ENCODE data around the gene TSPAN18. TPM values are rescaled to one million over a fixed set of nuclear protein-coding genes. Genes with fewer than 3 reads are reported as not detected.

Gene TSPAN18
- total RNA-seq, 2 donors from 2014 or later = 2.0 to 7.7 TPM

- H3K36me3 ChIP-seq = no peaks in the 10 kb centered on the region
- ATAC-seq (ENCODE audit: insufficient number of reproducible peaks, low FRiP score, low read depth) = no peak
- DNase-seq (ENCODE audit: low spot score) = no peak
- no peak for TF ChIP-seq CTCF (IDR thresholded peaks at IDR 0.05)
- H3K4me3 ChIP-seq = no peak overlapping the region
- no peaks in the 10 kb centered on the region for H3K9me3 ChIP-seq
- no peaks in the 10 kb centered on the region for H3K4me1 ChIP-seq (ENCODE audit: control insufficient read depth in 1 of 2, low read depth in 2 of 2)
- H3K27ac ChIP-seq = no peak overlapping the region
- peaks cover 7% of the 10 kb centered on the region for H3K27me3 ChIP-seq (replicated peaks; ENCODE audit: insufficient read depth)
Measured at GRCh38 chr11:44959064-44959463, 232.3 kb downstream of the TSPAN18 start.

- Histone ChIP-seq H3K36me3 (no peaks in the 10 kb centered on the region), H3K27me3 (replicated peaks; ENCODE audit: insufficient read depth) (peaks cover 7% of the 10 kb centered on the region), H3K4me1 (ENCODE audit: control insufficient read depth in 1 of 2, low read depth in 2 of 2) (no peaks in the 10 kb centered on the region), H3K4me3 (no peak overlapping the region), H3K9me3 (no peaks in the 10 kb centered on the region), H3K27ac (no peak overlapping the region)
- DNase-seq (ENCODE audit: low spot score) = no peak
- no peak for ATAC-seq (ENCODE audit: insufficient number of reproducible peaks, low FRiP score, low read depth)
- TF ChIP-seq CTCF (IDR thresholded peaks at IDR 0.05) = no peak
Measured at GRCh38 chr11:44960200-44960845, 233.6 kb downstream of the TSPAN18 start.

GRCh38 chr11:44962464-44962863 lies 235.7 kb downstream of the TSPAN18 start:
- no peak for ATAC-seq (ENCODE audit: insufficient number of reproducible peaks, low FRiP score, low read depth)
- Histone ChIP-seq H3K9me3 (no peaks in the 10 kb centered on the region), H3K27ac (no peak overlapping the region), H3K36me3 (no peaks in the 10 kb centered on the region), H3K27me3 (replicated peaks; ENCODE audit: insufficient read depth) (no peaks in the 10 kb centered on the region), H3K4me1 (ENCODE audit: control insufficient read depth in 1 of 2, low read depth in 2 of 2) (no peaks in the 10 kb centered on the region), H3K4me3 (no peak overlapping the region)
- DNase-seq (ENCODE audit: low spot score) = no peak
- TF ChIP-seq CTCF (IDR thresholded peaks at IDR 0.05) = no peak

- no peak overlapping the region for H3K27ac ChIP-seq
- TF ChIP-seq CTCF (IDR thresholded peaks at IDR 0.05) = no peak
- DNase-seq (ENCODE audit: low spot score) (no peak), ATAC-seq (ENCODE audit: insufficient number of reproducible peaks, low FRiP score, low read depth) (no peak)
- no peaks in the 10 kb centered on the region for H3K4me1 ChIP-seq (ENCODE audit: control insufficient read depth in 1 of 2, low read depth in 2 of 2)
- no peak overlapping the region for H3K4me3 ChIP-seq
- H3K36me3 ChIP-seq = no peaks in the 10 kb centered on the region
- H3K9me3 ChIP-seq = no peaks in the 10 kb centered on the region
- H3K27me3 ChIP-seq (replicated peaks; ENCODE audit: insufficient read depth) = no peaks in the 10 kb centered on the region
Measured at GRCh38 chr11:44963136-44963535, 236.4 kb downstream of the TSPAN18 start.

GRCh38 chr11:44963948-44964347 lies 237.2 kb downstream of the TSPAN18 start:
- Histone ChIP-seq H3K9me3 (no peaks in the 10 kb centered on the region), H3K36me3 (no peaks in the 10 kb centered on the region), H3K4me3 (no peak overlapping the region), H3K4me1 (ENCODE audit: control insufficient read depth in 1 of 2, low read depth in 2 of 2) (no peaks in the 10 kb centered on the region), H3K27me3 (replicated peaks; ENCODE audit: insufficient read depth) (no peaks in the 10 kb centered on the region), H3K27ac (no peak overlapping the region)
- DNase-seq (ENCODE audit: low spot score) = no peak
- ATAC-seq (ENCODE audit: insufficient number of reproducible peaks, low FRiP score, low read depth) = no peak
- TF ChIP-seq CTCF (IDR thresholded peaks at IDR 0.05) = no peak
